ENCODE results near the gene DEFB114. TPM values are rescaled to one million over a fixed set of nuclear protein-coding genes. Genes with fewer than 3 reads are reported as not detected.

Gene DEFB114
- total RNA-seq, 1 donor from 2014 or later: not detected

GRCh38 chr6:49912196-49912595 is 51.8 kb downstream of the DEFB114 start:
- ATAC-seq: no peak
- Histone ChIP-seq H3K36me3 (no peaks in the 10 kb centered on the region), H3K27ac (no peak overlapping the region), H3K9me3 (no peaks in the 10 kb centered on the region), H3K4me3 (no peak overlapping the region), H3K27me3 (no peaks in the 10 kb centered on the region), H3K4me1 (no peaks in the 10 kb centered on the region)
- no peak for TF ChIP-seq CTCF (IDR thresholded peaks at IDR 0.05)
- no peak for DNase-seq
- intact Hi-C loops (cut with DNase I): no loop called here

GRCh38 chr6:49911252-49911651 is 52.7 kb downstream of the DEFB114 start:
- no peak for TF ChIP-seq CTCF (IDR thresholded peaks at IDR 0.05)
- intact Hi-C loops (cut with DNase I): no loop called here
- no peak for ATAC-seq
- DNase-seq: no peak
- H3K4me3 ChIP-seq: no peak overlapping the region
- H3K36me3 ChIP-seq: no peaks in the 10 kb centered on the region
- H3K9me3 ChIP-seq: no peaks in the 10 kb centered on the region
- H3K4me1 ChIP-seq: no peaks in the 10 kb centered on the region
- no peaks in the 10 kb centered on the region for H3K27me3 ChIP-seq
- no peak overlapping the region for H3K27ac ChIP-seq

Other genes starting within 250 kb of the DEFB114 start
- not detected for gene CRISP3, start 219.8 kb downstream of the DEFB114 start, total RNA-seq
- gene PGK2, start 176.9 kb downstream of the DEFB114 start, total RNA-seq: not detected
- not detected for gene CRISP1, start 97.6 kb downstream of the DEFB114 start, total RNA-seq
- not detected for gene DEFB113, start 5.5 kb upstream of the DEFB114 start, total RNA-seq
- not detected for gene DEFB110, start 57.8 kb upstream of the DEFB114 start, total RNA-seq
- not detected for gene DEFB112, start 85.8 kb upstream of the DEFB114 start, total RNA-seq

Measured in upper lobe of right lung (tissue), 1 donor.